WI38 (cell line): ENCODE measurements around the gene ALKBH4.

Experiments used
- H3K4me3 ChIP-seq: 2 replicates; pipeline ENCODE4 v1.5.1; 2011; ENCODE audit warnings: low read depth, mild to moderate bottlenecking, control low read depth, low read length
- CTCF ChIP-seq: IDR thresholded peaks from 2 replicates; pipeline ENCODE4 v1.5.1; 2012; ENCODE audit warnings: low read depth, mild to moderate bottlenecking, control low read depth, low read length

ALKBH4 gene

GRCh38 chr7:102424129-102424551 lies 40.5 kb downstream of the ALKBH4 start:
- no peak overlapping the region for H3K4me3 ChIP-seq
- TF ChIP-seq CTCF = no peak

- no peak for TF ChIP-seq CTCF
- H3K4me3 ChIP-seq = no peak overlapping the region
These were observed 42.9 kb downstream of the ALKBH4 start for GRCh38 chr7:102421706-102422240.

GRCh38 chr7:102418592-102418991 lies 46.1 kb downstream of the ALKBH4 start:
- TF ChIP-seq CTCF = no peak
- H3K4me3 ChIP-seq = no peak overlapping the region

GRCh38 chr7:102417105-102417504 lies 47.6 kb downstream of the ALKBH4 start:
- no peak for TF ChIP-seq CTCF
- H3K4me3 ChIP-seq = no peak overlapping the region

- no peak overlapping the region for H3K4me3 ChIP-seq
- no peak for TF ChIP-seq CTCF
These were observed 48.3 kb downstream of the ALKBH4 start for GRCh38 chr7:102416406-102416805.

- no peak overlapping the region for H3K4me3 ChIP-seq
- no peak for TF ChIP-seq CTCF
These were observed 48.9 kb downstream of the ALKBH4 start for GRCh38 chr7:102415685-102416225.

GRCh38 chr7:102413611-102414010 lies 51.1 kb downstream of the ALKBH4 start:
- TF ChIP-seq CTCF = no peak
- no peak overlapping the region for H3K4me3 ChIP-seq
